ENCODE measurements around the gene GPS2.
"Not testable (repeated sequence)": the region's sequence is repeated elsewhere in the genome, so short reads cannot be mapped to it uniquely, and the experiment has no call there.

The GPS2 gene

DNA sequence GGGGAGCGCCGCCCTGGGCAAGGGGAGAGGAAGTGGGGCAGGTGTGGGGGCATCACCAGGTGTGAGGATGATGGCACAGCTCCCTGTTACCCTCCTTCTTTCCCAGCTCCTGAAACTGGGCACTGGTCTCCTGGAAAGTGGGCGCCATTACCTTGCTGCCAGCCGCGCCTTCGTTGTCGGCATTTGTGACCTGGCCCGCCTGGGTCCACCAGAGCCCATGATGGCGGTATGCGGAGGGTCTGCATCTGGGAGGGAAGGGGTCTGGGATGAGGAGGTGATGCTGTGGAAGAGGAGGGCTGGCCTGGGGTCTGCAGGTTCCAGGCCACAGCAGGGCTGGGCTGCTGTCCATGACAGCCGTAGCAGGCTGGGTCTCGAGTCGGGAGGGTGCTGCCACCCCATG, 26.7 kb upstream of the GPS2 start:
- no peak overlapping the region for H3K27ac ChIP-seq

DNA sequence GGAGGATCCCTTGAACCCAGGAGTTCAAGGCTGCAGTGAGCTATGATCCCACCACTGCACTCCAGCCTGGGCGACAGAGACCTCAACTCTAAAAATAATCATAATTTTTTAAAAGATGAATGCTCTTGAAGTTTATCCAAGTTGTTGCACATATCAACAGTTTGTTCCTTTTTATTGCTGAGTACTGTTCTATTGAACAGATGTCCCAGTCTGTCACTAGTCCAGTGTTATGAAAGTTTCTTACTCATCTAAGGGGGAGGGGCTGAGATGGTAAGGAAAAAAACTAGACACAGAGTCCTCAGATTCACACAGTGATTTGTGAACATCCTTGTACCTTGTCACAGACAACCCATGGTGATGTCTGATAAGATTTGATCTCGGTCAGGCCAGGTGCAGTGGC, 25.0 kb upstream of the GPS2 start:
- Histone ChIP-seq H3K4me3 (no peak overlapping the region), H3K27ac (peak overlapping the region in 1 of 21 experiments; percentile 20)

More for the DNA sequence above, 26.7 kb upstream of the GPS2 start:
- H3K4me3 ChIP-seq: no peak overlapping the region

DNA sequence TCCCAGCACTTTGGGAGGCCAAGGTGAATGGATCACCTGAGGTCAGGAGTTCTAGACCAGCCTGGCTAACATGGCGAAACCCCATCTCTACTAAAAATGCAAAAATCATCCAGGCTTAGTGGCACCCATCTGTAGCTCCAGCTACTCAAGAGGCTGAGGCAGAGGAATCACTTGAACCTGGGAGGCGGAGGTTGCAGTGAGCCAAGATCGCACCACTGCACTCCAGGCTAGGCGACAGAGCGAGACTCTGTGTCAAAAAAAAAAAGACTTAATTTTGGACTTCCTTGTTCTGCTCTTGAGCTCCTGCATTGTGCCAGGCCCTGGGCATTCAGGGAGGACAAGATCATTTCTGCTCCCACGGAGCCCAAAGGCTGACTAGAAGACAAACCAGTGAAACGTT, 22.4 kb upstream of the GPS2 start:
- H3K4me3 ChIP-seq: peak overlapping the region in 6 of 7 experiments; percentile 18 to 47 (median 34)
- peak overlapping the region in 11 of 21 experiments; percentile 43 to 96 (median 81) for H3K27ac ChIP-seq

DNA sequence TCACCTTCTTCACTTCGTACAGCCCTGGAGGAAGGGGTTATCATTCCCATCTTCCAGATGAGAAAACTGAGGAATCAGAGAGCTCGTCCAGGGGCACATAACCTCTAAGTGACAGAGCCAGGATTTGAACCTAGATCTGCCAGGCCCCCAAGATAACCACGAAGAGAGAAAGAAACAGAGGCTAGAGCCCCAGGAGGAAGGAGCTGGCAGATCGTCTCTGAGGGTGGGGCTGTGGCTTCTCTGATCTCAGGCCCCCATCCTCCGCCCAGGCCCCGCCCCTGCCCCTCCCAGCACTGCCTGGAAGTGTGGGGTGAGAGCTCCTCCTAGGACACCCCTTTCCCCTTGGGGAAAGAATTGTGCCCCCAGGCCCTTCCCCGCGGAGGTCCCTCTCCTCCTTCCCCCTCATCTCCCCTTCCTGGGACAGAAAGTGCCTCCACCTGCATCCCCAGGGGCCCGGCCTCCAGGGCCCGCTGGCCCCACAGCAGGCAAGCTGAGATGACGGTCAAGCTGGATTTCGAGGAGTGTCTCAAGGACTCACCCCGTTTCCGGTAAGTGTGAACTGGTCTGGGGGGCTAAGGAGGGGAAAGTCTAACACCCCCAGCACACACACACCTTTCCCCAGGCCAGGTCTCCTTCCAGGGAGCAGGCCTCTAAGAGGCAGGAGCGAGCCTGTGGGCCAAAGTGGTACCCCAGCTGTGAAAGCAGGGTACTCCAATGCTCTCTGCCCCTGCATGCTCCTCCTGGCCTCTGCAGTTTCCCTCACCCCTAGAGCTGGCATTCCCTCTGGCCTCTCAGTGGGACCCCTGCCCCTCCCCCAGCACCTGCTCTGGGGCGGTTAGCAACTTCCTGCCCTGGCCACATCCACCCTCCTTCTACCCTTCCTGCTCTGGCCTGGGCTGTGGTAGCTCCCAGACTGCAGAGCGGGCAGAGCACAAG, 21.3 kb upstream of the GPS2 start, which contains the start of gene ACAP1:
ACAP1 (plus strand) TSS at position 290 of the 936 bp plus-strand sequence; CDS start at position 496, 206 bp downstream.
- Histone ChIP-seq H3K4me3 (peak within 1 kb of the TSS; percentile 18 to 47 (median 33)), H3K27ac (peak within 1 kb of the TSS in 16 of 21 experiments; percentile 6 to 96 (median 73))

DNA sequence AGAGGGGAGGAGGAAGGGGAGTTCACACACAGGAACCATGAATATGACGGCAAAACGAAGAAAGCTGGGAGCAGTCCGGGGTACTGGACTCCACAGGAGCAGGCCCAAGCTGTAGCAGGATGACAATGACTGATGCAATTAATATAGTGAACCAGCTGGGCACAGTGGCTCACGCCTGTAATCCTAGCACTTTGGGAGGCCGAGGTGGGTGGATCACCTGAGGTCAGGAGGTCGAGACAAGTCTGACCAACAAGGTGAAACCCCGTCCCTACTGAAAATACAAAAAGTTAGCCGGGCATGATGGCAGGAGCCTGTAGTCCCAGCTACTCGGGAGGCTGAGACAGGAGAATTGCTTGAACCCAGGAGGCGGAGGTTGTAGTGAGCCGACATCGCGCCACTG, 20.6 kb upstream of the GPS2 start:
- peak overlapping the region in 11 of 21 experiments; percentile 43 to 96 (median 73) for H3K27ac ChIP-seq
- H3K4me3 ChIP-seq: not testable (repeated sequence)

DNA sequence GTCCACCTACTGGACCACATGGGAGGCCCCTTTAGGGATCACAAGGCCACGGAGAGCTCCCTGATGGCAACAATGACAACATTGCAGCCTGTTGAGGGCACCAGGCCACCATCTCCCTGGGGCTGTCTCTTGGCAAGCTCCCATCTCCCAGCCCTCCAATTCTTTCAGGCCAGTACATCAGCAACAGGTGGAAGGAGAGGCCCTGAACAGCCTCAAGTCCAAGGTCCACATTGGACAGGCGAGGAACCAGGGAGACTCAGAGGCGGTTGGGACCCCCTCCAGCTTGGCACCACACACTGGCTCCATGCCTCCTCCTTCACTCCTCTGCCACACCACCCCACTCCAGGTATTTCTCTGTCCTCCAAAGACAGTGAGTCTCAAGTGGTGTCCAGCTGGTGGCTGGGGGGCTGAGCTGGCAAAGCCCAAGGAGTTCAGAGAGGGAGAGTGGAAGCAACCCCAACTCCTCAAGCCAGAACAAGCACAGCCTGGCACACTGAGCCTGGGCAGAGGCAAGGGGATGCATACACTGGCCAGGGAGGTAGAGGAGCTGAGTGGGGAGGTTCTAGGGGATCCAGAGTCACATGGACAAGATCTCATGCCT, 19.9 kb upstream of the GPS2 start:
- peak overlapping the region in 5 of 21 experiments; percentile 85 to 96 (median 94) for H3K27ac ChIP-seq
- no peak overlapping the region for H3K4me3 ChIP-seq

DNA sequence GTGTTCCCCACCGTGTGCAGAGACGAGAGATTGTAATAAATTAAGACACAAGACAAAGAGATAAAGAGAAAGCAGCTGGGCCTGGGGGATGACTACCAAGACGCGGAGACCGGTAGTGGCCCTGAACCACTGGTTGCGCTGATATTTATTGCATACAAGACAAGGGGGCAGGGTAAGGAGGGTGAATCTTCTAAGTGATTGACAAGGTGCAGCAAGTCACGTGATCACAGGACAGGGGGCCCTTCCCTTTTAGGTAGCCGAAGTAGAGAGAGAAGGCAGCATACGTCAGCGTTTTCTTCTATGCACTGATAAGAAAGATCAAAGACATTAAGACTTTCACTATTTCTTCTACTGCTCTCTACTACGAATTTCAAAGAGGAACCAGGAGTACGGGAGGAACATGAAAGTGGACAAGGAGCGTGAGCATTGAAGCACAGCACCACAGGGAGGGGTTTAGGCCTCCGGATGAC, 17.5 kb upstream of the GPS2 start:
- peak overlapping the region in 3 of 21 experiments; percentile 44 to 59 (median 58) for H3K27ac ChIP-seq
- H3K4me3 ChIP-seq: not testable (repeated sequence)

DNA sequence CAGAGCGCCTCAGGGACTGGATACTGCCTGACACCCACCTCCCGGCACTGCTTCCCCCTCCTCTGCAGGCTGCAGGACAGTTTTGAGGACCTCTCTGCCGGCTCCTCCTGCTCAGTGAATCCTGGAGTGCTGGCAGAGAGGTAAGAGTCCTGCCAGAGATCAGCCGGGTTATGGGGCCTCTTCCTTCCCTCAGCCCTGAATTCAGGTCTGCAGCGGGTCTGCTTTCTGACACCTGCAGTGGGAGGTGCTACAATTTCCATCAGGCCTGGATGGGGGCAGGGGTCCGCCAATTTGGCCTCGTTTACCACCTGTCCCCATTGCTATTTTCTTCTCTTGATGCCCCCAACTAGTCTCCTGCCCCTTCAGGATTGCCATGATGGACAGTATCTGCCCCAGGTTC, 17.0 kb upstream of the GPS2 start:
- peak overlapping the region in 4 of 21 experiments; percentile 34 to 59 (median 51) for H3K27ac ChIP-seq
- no peak overlapping the region for H3K4me3 ChIP-seq

DNA sequence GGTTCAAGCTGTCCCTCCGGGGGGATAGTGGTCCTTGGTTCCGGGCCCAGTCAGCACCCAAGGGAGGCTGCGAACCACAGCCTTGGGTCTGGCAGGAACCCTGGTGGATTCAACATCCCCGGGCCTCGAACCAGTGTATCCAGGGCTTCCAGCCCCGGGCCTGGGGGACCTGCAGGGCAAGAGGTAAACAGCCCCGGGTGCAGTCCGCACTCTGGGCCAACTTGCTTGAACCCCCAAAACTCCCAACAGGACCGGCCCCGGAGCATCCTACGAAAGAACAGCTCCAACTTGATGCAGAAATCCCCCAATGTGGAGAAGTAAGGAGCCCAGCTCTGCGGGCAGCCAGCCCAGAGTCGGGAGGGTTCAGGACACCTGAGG, 15.5 kb upstream of the GPS2 start:
- Histone ChIP-seq H3K4me3 (peak overlapping the region; percentile 57 to 88 (median 74)), H3K27ac (peak overlapping the region in 20 of 21 experiments; percentile 37 to 97 (median 91))

DNA sequence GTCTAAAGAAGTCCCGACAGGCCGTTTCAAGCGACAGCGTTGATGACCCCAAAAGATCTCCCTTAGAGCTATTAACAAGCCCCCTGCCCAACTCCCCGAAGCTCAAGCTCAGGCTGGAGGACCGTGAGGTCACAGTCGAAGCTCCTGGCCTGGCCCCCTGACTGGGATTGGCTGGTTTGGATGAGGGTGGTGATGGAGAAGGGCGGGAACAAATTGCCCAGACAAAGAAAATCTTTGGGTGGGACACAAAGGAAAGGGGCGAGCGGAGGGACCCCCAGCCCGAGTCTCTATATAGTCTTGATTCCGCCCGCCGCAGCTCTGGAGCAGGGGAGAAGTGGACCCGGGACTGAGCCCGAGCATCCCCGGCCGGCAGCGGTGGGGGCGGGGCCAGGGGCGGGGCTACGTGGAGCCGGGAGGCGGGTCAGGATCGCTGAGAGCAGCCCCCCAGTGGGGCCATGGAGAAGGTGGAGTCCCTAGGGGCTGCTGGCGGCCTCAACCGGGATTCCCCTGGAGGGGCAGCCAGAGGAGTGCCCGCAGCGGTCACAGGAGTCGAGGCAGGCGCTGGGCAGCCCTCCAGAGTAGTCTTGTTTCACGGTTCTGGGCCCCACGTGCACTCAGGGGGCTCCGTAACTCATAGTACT, 15.0 kb upstream of the GPS2 start:
- Histone ChIP-seq H3K27ac (peak overlapping the region; percentile 48 to 97 (median 92)), H3K4me3 (peak overlapping the region; percentile 57 to 88 (median 74))

DNA sequence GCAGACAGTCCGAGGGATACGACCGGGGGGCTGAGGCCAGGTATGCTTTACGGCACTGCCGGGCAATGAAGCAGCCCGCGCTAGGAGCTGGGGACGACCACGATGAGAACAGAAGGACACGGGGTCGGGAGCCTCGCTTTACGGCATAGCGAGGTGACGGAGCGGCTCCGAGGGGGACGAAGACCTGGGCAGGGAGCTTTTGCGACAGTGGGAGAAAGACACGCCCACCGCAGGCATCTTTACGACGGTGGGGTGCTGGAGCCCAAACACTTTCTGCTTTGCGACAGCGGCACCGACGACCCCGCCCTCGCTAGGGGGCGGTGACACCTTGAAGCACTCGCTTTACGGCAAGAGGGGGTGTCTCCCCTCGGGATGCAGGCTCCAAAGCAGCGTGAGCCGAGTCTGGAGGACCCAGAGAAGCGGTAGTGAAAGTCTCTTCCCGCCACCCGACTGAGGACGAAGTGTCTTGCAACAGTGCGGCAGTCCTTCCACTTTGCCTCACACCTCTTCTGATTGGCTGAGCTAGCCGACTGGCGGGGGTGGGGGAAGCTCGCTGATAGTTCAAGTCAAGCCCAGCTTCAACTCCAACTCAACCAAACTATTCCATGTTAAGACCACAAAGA, 14.3 kb upstream of the GPS2 start:
- peak overlapping the region; percentile 57 to 88 (median 74) for H3K4me3 ChIP-seq
- H3K27ac ChIP-seq: peak overlapping the region; percentile 48 to 97 (median 92)

DNA sequence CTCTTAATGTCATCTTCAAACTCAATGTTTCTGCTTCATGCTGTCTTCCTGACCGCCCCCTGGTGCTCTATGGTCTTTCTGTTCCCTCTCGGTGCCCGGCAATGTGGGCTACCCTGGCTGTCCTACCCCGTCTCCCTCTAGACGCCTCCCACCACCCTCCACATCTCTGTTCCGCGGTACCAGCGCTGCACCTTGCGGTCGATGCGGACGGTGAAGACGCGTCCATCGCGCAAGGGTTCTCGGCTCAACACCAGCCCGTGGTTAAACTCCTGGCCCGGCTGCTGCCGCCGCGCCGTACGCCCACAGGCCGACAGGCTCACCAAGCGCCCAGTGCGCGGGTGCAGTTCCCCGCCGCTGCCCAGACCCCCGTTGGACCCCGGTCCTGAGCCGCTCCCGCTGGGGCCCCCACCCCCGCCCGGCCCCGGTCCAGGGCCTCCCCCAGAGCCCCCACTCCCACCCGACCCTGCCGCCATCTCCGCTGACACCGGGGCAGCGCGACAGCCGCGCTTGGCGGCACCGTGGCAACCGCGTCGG, 13.7 kb upstream of the GPS2 start, which contains the start of gene NEURL4:
NEURL4 (minus strand) TSS at position 496 of the 534 bp plus-strand sequence; CDS start at position 473, 23 bp downstream.
- Histone ChIP-seq H3K27ac (peak within 1 kb of the TSS; percentile 48 to 97 (median 92)), H3K4me3 (peak within 1 kb of the TSS; percentile 57 to 88 (median 74))

DNA sequence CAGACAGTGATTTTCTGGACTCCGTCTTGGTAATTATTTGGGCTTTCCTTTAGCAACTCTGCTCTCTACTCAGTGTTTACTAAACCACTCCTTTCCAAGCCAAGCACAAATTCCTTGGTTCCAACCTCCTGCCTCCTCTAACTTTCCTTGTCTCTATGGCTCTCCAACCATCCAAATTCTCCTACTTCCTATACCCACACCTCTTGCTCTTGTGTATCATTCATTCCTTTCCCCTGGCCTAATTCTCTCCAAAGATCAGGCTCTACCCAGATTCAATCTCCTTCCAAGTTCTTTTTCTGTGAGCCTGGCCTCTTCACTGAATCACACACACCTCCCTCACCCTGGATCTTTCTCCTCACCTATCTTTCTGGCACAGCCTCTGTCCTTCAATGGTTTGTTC, 12.8 kb upstream of the GPS2 start:
- H3K4me3 ChIP-seq: peak overlapping the region in 1 of 7 experiments; percentile 71
- peak overlapping the region in 6 of 21 experiments; percentile 89 to 97 (median 91) for H3K27ac ChIP-seq

DNA sequence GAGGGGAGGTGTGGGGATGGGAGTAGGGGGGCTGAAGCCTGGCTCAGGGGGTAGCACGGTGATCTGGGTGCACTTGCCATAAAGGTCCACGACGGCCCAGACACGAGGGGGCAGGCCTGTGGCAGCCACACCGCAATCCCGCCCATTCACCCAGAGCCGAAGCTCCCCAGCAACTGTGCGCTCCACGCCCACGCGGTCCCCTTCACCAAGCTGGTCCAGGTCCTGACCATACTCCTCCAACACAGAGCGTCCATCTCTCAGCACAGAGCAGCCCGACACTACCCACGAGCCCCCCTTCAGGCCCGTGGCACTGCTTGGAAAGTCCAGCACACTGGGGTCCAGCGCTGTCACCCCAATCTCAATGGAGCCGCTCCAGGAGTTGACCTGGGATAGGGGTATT, 12.3 kb upstream of the GPS2 start:
- Histone ChIP-seq H3K27ac (no peak overlapping the region), H3K4me3 (no peak overlapping the region)

DNA sequence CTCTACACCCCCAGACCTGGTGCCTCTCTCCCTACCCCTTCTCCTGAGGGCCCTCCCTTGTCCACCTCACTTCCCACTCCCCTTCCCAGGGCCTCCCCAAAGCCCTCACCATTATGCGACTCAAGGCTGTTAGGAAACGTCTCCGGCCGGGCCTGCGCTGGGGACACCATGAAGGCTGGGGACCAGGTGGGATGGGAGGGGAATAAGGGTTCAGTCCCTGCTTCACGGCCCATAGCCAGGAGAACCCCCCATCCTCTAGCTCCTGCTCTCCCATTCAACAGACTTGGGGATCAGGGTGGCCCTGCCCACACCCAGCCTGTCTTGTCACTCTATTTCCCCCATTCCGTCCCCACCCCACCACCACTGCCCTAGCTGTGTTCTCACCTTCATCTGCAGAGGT, 11.9 kb upstream of the GPS2 start:
- Histone ChIP-seq H3K27ac (no peak overlapping the region), H3K4me3 (no peak overlapping the region)

DNA sequence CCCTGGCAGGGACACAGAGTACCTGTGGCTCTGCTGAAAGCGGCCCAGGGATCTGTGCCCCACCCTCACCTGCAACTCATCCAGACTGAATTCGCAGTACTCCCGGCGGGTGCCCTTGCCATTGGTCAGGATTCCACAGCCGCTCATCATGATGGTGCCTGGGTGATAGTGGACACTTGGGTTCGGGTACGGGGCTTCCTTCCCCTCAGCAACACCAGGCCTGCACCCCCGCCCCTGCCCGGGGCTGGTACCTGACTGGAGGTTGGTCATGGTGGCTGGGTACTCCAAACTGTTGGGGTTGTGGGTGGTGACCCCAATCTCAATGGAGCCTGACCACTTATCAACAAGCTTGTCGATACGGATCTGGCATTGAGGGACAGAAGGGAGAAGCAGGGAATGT, 11.0 kb upstream of the GPS2 start:
- H3K4me3 ChIP-seq: no peak overlapping the region
- no peak overlapping the region for H3K27ac ChIP-seq

DNA sequence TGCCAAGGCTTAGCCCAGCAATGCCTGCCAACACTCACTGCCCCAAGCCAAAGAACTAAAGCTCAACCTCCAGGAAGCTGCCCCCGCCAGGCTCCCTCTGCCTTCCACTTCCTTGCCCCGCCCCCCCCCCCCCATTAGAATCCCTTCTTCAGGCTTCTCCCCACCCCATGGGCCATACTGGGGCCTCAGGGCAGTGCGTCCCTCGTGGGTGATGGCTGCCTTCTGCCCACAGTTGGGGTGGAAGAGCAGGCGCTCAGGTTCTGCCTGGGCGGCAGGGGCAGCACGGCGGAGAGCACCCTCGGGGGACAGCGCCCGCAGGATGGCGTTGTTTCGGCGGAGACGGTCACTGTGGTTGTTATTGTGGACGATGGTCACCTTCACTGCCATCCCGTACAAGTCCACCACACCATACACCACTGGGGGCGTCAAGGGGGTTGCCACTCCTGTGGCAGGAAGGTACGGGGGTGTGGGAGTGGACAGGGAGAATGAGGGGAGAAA, 9.9 kb upstream of the GPS2 start:
- Histone ChIP-seq H3K4me3 (no peak overlapping the region), H3K27ac (no peak overlapping the region)

DNA sequence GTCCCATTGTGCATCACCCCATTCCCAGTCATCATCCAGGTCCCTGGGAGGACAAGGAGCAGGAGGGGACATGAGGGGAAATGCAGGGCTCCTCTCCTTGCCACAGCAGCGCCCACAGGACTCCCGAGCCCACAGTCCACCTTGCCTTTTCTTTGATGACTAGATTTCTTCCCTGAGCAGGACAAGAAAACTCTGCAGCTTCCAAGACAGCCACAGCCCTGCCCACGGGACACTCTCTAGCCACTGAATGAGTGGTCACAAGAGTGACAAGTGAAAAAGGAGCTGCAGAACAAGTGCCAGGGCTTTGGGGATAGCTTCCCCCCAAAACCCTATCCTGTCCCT, 9.2 kb upstream of the GPS2 start:
- no peak overlapping the region for H3K27ac ChIP-seq

More for the DNA sequence above, 9.2 kb upstream of the GPS2 start:
- H3K4me3 ChIP-seq: no peak overlapping the region
